NT2/D1 (cell line): Measurements from ENCODE around the gene PNKD.
"Not testable (repeated sequence)": the region's sequence is repeated elsewhere in the genome, so short reads cannot be mapped to it uniquely, and the experiment has no call there.

ENCODE experiments used
- DNase-seq: peaks from one replicate; pipeline ENCODE4 v3.0.0-alpha.2; 2011; ENCODE audit warnings: low read depth, low spot score
- H3K27me3 ChIP-seq: 2 replicates; pipeline ENCODE4 v1.6.0; 2011; ENCODE audit warnings: mild to moderate bottlenecking; ENCODE audit not compliant: insufficient read length, insufficient read depth
- H3K36me3 ChIP-seq: 2 replicates; pipeline ENCODE4 v1.6.1; 2011; ENCODE audit warnings: mild to moderate bottlenecking, low read length, mixed read lengths; ENCODE audit not compliant: insufficient read depth, insufficient read length
- H3K4me1 ChIP-seq: 2 replicates; pipeline ENCODE4 v1.5.1; 2011; ENCODE audit not compliant: insufficient read depth, insufficient read length
- H3K4me3 ChIP-seq: 2 replicates; pipeline ENCODE4 v1.5.1; 2011; ENCODE audit warnings: low read depth; ENCODE audit not compliant: insufficient read length
- H3K9ac ChIP-seq: 2 replicates; pipeline ENCODE4 v1.6.0; 2011; ENCODE audit warnings: low read depth; ENCODE audit not compliant: insufficient read length
- H3K9me3 ChIP-seq: 2 replicates; pipeline ENCODE4 v1.5.1; 2011; ENCODE audit warnings: mild to moderate bottlenecking, low read length; ENCODE audit not compliant: insufficient read depth
- SUZ12 ChIP-seq: IDR thresholded peaks from 2 replicates; pipeline ENCODE4 v1.6.1; 2011; ENCODE audit not compliant: insufficient read length, insufficient read depth; ENCODE audit errors: extremely low read depth
- YY1 ChIP-seq: IDR thresholded peaks from 2 replicates; pipeline ENCODE4 v1.6.1; 2011; ENCODE audit not compliant: insufficient read length, insufficient read depth
- ZNF274 ChIP-seq: IDR thresholded peaks from 2 replicates; pipeline ENCODE4 v1.6.1; 2011; ENCODE audit warnings: mild to moderate bottlenecking, low read depth, low read length

Gene PNKD

GRCh38 chr2:218307415-218308090 lies 37.2 kb downstream of the PNKD start:
- Histone ChIP-seq H3K27me3 (no peaks in the 10 kb centered on the region), H3K4me1 (peaks cover 4% of the 10 kb centered on the region), H3K9ac (no peak overlapping the region), H3K36me3 (no peaks in the 10 kb centered on the region), H3K9me3 (no peaks in the 10 kb centered on the region), H3K4me3 (no peak overlapping the region)
- no peak for DNase-seq
- no peak for TF ChIP-seq SUZ12
- no peak for TF ChIP-seq ZNF274
- TF ChIP-seq YY1 = no peak

DNA sequence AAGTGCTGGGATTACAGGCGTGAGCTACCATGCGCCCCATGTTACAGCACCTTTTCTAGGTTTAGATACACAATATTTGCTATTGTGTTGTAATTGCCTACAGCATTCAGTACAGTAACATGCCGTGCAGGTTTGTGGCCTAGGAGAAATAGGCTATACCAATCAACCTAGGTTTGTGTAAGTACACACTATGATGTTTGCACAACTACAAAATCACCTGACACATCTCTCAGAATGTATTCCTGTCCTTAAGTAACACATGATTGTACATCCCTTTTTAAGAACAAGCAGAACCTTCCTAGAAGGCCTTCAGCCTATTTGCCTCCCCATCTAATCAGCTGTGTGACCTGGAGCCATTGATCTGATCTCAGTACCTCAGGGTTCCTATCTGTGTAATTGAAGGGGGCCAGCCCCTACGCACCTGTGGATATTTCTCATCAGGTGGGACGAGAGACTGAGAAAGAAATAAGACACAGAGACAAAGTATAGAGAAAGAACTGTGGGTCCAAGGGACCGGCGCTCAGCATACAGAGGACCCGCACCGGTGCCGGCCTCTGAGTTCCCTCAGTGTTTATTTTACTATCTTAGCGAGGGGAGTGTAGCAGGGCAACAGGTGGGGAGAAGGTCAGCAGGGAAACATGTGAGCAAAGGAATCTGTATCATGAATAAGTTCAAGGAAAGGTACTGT lies 40.7 kb downstream of the PNKD start:
- peaks cover 2% of the 10 kb centered on the region for H3K4me1 ChIP-seq
- TF ChIP-seq SUZ12 (no peak), ZNF274 (no peak), YY1 (no peak)
- H3K9ac ChIP-seq = no peak overlapping the region
- no peaks in the 10 kb centered on the region for H3K27me3 ChIP-seq
- H3K9me3 ChIP-seq = no peaks in the 10 kb centered on the region
- DNase-seq = no peak
- H3K36me3 ChIP-seq = no peaks in the 10 kb centered on the region
- no peak overlapping the region for H3K4me3 ChIP-seq

GRCh38 chr2:218311541-218312266 lies 41.4 kb downstream of the PNKD start:
- not testable (repeated sequence) for H3K9ac ChIP-seq, H3K36me3 ChIP-seq, DNase-seq, H3K4me3 ChIP-seq, H3K9me3 ChIP-seq, H3K4me1 ChIP-seq, H3K27me3 ChIP-seq

DNA sequence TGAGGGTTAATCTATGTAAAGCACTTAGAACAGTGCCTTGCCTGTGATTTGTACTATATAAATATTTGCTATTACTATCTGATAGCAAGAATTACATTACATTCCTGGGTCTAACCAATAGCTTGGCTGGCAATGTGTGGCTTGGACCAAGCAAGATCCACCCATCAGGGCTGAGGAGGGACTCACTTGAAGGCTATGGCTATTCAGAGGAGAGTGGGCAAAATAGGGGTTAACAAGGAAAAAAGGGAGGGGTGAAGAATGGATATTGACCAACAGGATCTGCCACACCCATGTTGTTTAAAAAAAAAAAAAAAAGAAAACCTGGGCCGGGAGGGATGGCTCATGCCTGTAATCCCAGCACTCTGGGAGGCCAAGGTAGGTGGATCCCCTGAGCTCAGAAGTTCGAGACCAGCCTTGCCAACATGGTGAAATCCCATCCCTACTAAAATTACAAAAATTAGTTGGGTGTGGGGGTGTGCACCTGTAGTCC lies 42.0 kb downstream of the PNKD start:
- Histone ChIP-seq H3K9me3 (no peaks in the 10 kb centered on the region), H3K4me1 (peaks cover 10% of the 10 kb centered on the region), H3K9ac (no peak overlapping the region), H3K4me3 (no peak overlapping the region), H3K27me3 (no peaks in the 10 kb centered on the region), H3K36me3 (no peaks in the 10 kb centered on the region)
- TF ChIP-seq ZNF274 (no peak), YY1 (no peak), SUZ12 (no peak)
- no peak for DNase-seq

- Histone ChIP-seq H3K27me3 (no peaks in the 10 kb centered on the region), H3K9me3 (no peaks in the 10 kb centered on the region), H3K4me3 (no peak overlapping the region), H3K36me3 (no peaks in the 10 kb centered on the region), H3K4me1 (peaks cover 8% of the 10 kb centered on the region), H3K9ac (no peak overlapping the region)
- no peak for TF ChIP-seq YY1
- TF ChIP-seq ZNF274 = no peak
- TF ChIP-seq SUZ12 = no peak
- DNase-seq = no peak
Measured at GRCh38 chr2:218313356-218313755, 43.0 kb downstream of the PNKD start.

DNA sequence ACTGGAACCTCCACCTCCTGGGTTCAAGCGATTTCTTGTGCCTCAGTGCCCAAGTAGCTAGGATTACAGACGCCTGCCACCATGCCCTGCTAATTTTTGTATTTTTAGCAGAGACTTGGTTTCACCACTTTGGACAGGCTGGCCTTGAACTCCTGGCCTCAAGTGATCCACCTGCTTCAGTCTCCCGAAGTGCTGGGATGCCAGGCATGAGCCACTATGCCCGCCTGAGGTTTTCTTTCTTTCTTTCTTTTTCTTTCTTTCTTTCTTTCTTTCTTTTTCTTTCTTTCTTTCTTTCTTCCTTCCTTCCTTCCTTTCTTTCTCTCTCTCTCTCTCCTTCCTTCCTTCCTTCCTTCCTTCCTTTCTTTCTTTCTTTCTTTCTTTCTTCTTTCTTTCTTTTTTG lies 44.4 kb downstream of the PNKD start:
- H3K4me3 ChIP-seq, H3K4me1 ChIP-seq, H3K9me3 ChIP-seq, H3K27me3 ChIP-seq, H3K36me3 ChIP-seq, H3K9ac ChIP-seq, DNase-seq: not testable (repeated sequence)

- Histone ChIP-seq H3K4me3 (no peak overlapping the region), H3K36me3 (no peaks in the 10 kb centered on the region), H3K9ac (no peak overlapping the region), H3K9me3 (no peaks in the 10 kb centered on the region), H3K4me1 (peaks cover 8% of the 10 kb centered on the region), H3K27me3 (no peaks in the 10 kb centered on the region)
- no peak for DNase-seq
- TF ChIP-seq SUZ12 (no peak), YY1 (no peak), ZNF274 (no peak)
Measured at GRCh38 chr2:218315397-218315796, 45.1 kb downstream of the PNKD start.
